GM18511 (cell line): ENCODE measurements around the gene GHRH.

Experiments
- ATAC-seq: cut with Tn5 transposase; IDR thresholded peaks from one replicate; pipeline ENCODE4 v1.9.1; 2021; ENCODE audit warnings: mild to moderate bottlenecking, moderate library complexity; ENCODE audit not compliant: unreplicated experiment

The GHRH gene

GRCh38 chr20:37291724-37292126, 30.1 kb upstream of the GHRH start:
- ATAC-seq, result no peak

GRCh38 chr20:37290158-37290810, 28.7 kb upstream of the GHRH start:
- ATAC-seq, result no peak

GRCh38 chr20:37288091-37288490, 26.5 kb upstream of the GHRH start:
- no peak for ATAC-seq

- no peak for ATAC-seq
These were observed 24.2 kb upstream of the GHRH start for GRCh38 chr20:37285664-37286374.

GRCh38 chr20:37284691-37285161, 23.1 kb upstream of the GHRH start:
- ATAC-seq, result no peak

GRCh38 chr20:37283530-37284195, 22.0 kb upstream of the GHRH start:
- ATAC-seq, result no peak

- no peak for ATAC-seq
These were observed 20.9 kb upstream of the GHRH start for GRCh38 chr20:37282556-37282955.

- ATAC-seq, result no peak
These were observed 18.8 kb upstream of the GHRH start for GRCh38 chr20:37280403-37280802.

GRCh38 chr20:37279820-37280219, 18.2 kb upstream of the GHRH start:
- ATAC-seq, result no peak

- ATAC-seq, result no peak
These were observed 17.5 kb upstream of the GHRH start for GRCh38 chr20:37278966-37279590.

- no peak for ATAC-seq
These were observed 15.6 kb upstream of the GHRH start for GRCh38 chr20:37277253-37277593.

GRCh38 chr20:37276494-37277252, 15.1 kb upstream of the GHRH start:
- peak; percentile 57 for ATAC-seq

GRCh38 chr20:37274851-37275524, 13.4 kb upstream of the GHRH start:
- no peak for ATAC-seq

GRCh38 chr20:37273988-37274387, 12.4 kb upstream of the GHRH start:
- ATAC-seq, result no peak

GRCh38 chr20:37271421-37271768, 9.8 kb upstream of the GHRH start:
- no peak for ATAC-seq

- ATAC-seq, result peak; percentile 55
These were observed 9.2 kb upstream of the GHRH start for GRCh38 chr20:37270576-37271420.

GRCh38 chr20:37267667-37268313, 6.2 kb upstream of the GHRH start:
- no peak for ATAC-seq

GRCh38 chr20:37266940-37267666, 5.5 kb upstream of the GHRH start:
- ATAC-seq, result no peak
